Subcutaneous adipose tissue (tissue), 4 donors: ENCODE results near the gene KCNK5. TPM values are rescaled to one million over a fixed set of nuclear protein-coding genes. Genes with fewer than 3 reads are reported as not detected.

Experiments used
- CTCF ChIP-seq: fragments of 450-650 bp; IDR thresholded peaks from one replicate; pipeline ENCODE4 v1.5.1; 2016; ENCODE audit warnings: low read depth, mild to moderate bottlenecking, control low read depth, antibody characterized with exemption, moderate library complexity
- total RNA-seq, 4 donors: library from RNA; depleted of rRNA; stranded (reverse); fragments of >200 nt; gene quantifications; one replicate each; pipeline ENCODE4 v1.1.0, GENCODE V29; 2016

Gene KCNK5
- total RNA-seq, 4 donors from 2014 or later, result 1.0 to 3.0 (median 1.1) TPM

GRCh38 chr6:39228111-39228971 is 934 bp downstream of the KCNK5 start:
- no peak for TF ChIP-seq CTCF

- TF ChIP-seq CTCF, result no peak
Measured at GRCh38 chr6:39227476-39227875, 1.8 kb downstream of the KCNK5 start.

- TF ChIP-seq CTCF, result no peak
Measured at GRCh38 chr6:39226639-39227329, 2.5 kb downstream of the KCNK5 start.

- TF ChIP-seq CTCF, result no peak
Measured at GRCh38 chr6:39225946-39226437, 3.3 kb downstream of the KCNK5 start.

GRCh38 chr6:39225543-39225942 is 3.7 kb downstream of the KCNK5 start:
- no peak for TF ChIP-seq CTCF

GRCh38 chr6:39224523-39225182 is 4.6 kb downstream of the KCNK5 start:
- no peak for TF ChIP-seq CTCF

- TF ChIP-seq CTCF, result no peak
Measured at GRCh38 chr6:39224011-39224410, 5.3 kb downstream of the KCNK5 start.
